GM10847 (cell line): ENCODE data around the gene VPS13D.

ENCODE experiments used
- POLR2A ChIP-seq: IDR thresholded peaks from 2 replicates; pipeline ENCODE4 v1.6.1; 2011; ENCODE audit not compliant: insufficient read length; ENCODE audit errors: extremely low read depth

The VPS13D gene

GRCh38 chr1:12206792-12207424 is 22.9 kb upstream of the VPS13D start:
- no peak for TF ChIP-seq POLR2A

- no peak for TF ChIP-seq POLR2A
Measured at GRCh38 chr1:12208271-12208670, 21.6 kb upstream of the VPS13D start.

GRCh38 chr1:12208764-12209494 is 20.9 kb upstream of the VPS13D start:
- no peak for TF ChIP-seq POLR2A

- TF ChIP-seq POLR2A, result no peak
Measured at GRCh38 chr1:12209495-12209832, 20.4 kb upstream of the VPS13D start.

GRCh38 chr1:12215118-12215961 is 14.5 kb upstream of the VPS13D start:
- TF ChIP-seq POLR2A, result no peak

GRCh38 chr1:12219800-12220199 is 10.0 kb upstream of the VPS13D start:
- no peak for TF ChIP-seq POLR2A

- TF ChIP-seq POLR2A, result no peak
Measured at GRCh38 chr1:12220890-12221289, 8.9 kb upstream of the VPS13D start.

- TF ChIP-seq POLR2A, result no peak
Measured at GRCh38 chr1:12228979-12229378, 851 bp upstream of the VPS13D start.

GRCh38 chr1:12229386-12229834 is 420 bp upstream of the VPS13D start:
- no peak for TF ChIP-seq POLR2A

- TF ChIP-seq POLR2A, result no peak
Measured at GRCh38 chr1:12230549-12231275, 882 bp downstream of the VPS13D start.

GRCh38 chr1:12231276-12231595 is 1.4 kb downstream of the VPS13D start:
- no peak for TF ChIP-seq POLR2A

- TF ChIP-seq POLR2A, result no peak
Measured at GRCh38 chr1:12232221-12232620, 2.4 kb downstream of the VPS13D start.

- TF ChIP-seq POLR2A, result no peak
Measured at GRCh38 chr1:12244078-12244477, 14.2 kb downstream of the VPS13D start.

- TF ChIP-seq POLR2A, result no peak
Measured at GRCh38 chr1:12244585-12244984, 14.8 kb downstream of the VPS13D start.

GRCh38 chr1:12245116-12245515 is 15.3 kb downstream of the VPS13D start:
- TF ChIP-seq POLR2A, result no peak

GRCh38 chr1:12245733-12246132 is 15.9 kb downstream of the VPS13D start:
- TF ChIP-seq POLR2A, result no peak

GRCh38 chr1:12246584-12246983 is 16.8 kb downstream of the VPS13D start:
- TF ChIP-seq POLR2A, result no peak
